Esophagus mucosa (tissue), 1 donor: ENCODE results near the gene EDN3. TPM values are rescaled to one million over a fixed set of nuclear protein-coding genes. Genes with fewer than 3 reads are reported as not detected.
A peak's percentile ranks its signal among the peaks of the same experiment; 100 is the strongest.

Source experiments
- ATAC-seq: fragments of 200-7000 bp; cut with Tn5 transposase; one replicate; pipeline ENCODE4 v1.9.1; 2020
- total RNA-seq: library from RNA; stranded (reverse); gene quantifications from one replicate; pipeline ENCODE4 v1.2.4, GENCODE V29; 2023
- donor health status: DM: yes; HTN: yes; CAD: no.

The EDN3 gene, protein sequence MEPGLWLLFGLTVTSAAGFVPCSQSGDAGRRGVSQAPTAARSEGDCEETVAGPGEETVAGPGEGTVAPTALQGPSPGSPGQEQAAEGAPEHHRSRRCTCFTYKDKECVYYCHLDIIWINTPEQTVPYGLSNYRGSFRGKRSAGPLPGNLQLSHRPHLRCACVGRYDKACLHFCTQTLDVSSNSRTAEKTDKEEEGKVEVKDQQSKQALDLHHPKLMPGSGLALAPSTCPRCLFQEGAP
- total RNA-seq = 5.9 TPM

DNA sequence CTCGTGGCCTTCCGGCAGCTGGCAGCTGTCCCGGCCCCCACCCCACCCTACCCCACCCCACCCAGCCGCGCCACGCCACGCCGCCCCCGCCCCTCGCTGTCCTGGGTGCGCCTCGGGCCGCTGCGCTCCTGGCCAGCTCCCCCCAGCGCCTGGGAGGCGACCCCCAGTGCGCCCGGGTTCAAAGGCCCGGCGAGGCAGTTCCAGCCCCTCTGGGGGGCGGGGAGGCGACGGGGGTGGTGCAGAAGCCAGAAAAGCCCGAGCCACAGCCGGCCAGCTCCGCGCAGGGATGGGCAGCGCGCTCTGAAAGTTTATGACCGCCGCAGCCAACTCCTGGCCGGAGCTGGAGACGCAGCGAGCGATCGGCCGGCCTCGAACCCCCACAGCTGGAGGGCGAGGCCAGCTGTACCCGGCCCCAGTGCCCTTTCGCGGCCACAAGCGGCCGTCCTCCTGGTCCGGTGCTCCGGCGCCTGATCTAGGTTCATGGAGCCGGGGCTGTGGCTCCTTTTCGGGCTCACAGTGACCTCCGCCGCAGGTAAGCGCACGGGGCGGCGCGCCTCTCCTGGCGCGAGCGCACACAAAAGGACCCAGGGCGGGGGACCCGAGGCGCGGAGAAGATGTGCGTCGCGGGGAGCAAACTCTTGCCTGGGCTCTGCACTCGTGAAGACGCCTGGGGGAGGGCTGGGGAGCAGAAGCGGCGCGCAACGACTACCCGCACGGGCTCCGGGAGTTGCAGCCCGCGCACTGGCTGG, at the start of gene EDN3:
EDN3 (plus strand) TSS at position 279 of the 749 bp plus-strand sequence; CDS start at position 481, 202 bp downstream.
- ATAC-seq = peak; percentile 27

DNA sequence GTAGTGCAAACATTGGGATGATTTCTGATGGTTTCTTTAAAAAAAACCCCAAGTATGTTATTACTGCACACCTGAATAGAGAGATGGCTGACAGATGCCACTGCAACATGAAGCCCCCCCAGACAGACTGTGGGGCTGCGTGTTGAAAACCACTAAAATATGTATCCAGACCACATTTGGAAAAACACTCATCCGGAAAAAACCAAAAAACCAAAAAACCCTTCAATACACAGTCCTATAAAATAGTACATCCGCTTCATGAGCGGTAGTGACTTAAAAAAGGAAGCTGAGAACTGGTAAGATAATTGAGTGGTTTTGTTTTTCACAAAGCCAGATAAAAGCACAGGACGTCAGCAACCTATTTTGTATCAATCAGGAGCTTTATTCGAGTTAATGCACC, 47.1 kb upstream of the EDN3 start:
- ATAC-seq = no peak

DNA sequence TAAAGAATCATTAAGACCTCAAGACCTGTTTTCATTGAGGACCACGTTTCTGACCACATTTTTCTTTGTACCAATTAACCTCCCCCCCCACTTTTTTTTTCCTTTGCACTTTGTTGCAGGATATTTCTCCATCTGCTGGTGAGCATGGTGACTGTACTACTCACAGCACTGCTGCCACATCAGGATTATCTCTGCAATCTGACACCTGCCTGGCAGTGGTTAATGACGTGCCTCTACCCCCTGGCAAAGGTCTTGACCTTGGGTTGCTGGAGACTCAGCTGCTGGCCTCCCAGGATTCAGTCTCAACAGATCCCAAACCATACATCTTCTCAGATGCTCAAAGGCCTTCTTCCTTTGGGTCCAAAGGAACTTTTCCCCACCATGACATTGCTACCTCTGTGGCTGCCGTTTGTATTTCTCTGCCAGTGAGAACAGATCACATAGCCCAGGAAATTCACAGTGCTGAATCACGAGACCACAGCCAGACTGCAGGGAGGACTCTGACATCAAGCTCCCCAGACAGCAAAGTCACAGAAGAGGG, 46.6 kb upstream of the EDN3 start:
- no peak for ATAC-seq

DNA sequence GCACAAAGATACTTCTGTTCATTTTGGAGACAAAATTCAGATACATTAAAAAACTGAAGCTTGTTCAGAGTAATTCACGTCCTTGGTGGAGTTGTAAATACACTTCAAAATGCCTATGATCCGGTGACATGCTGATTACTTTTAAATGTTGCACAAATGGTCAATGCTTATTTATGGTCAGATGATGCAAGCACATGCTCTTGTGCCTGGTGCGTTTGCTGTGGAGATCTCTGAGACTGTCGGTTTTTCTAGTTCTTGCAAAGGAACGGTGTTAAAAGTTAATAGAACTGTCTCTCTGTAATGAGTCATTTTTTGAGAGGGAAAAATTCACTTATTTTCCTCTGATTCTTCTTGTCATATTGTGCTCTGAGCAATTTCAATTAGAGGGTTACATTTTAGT, 45.2 kb upstream of the EDN3 start:
- no peak for ATAC-seq

DNA sequence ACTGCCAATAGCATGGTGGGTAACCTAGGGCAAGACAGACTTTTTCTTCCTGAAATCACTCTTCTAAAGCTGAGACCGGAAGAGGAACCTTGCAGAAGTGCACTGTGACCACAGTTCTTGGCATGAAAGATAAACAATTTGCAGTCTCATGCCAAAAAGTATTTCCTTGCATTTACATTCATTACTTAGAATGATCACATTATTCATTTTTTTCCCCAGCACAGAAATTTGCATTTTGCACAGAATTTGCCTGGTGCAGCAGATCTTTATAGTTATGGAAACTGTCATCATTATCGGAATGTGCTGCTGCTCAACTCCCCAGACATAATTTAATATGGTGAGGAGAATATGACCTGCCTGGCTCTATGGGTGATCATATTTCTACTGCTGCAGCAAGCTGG, 42.2 kb upstream of the EDN3 start:
- ATAC-seq = no peak

DNA sequence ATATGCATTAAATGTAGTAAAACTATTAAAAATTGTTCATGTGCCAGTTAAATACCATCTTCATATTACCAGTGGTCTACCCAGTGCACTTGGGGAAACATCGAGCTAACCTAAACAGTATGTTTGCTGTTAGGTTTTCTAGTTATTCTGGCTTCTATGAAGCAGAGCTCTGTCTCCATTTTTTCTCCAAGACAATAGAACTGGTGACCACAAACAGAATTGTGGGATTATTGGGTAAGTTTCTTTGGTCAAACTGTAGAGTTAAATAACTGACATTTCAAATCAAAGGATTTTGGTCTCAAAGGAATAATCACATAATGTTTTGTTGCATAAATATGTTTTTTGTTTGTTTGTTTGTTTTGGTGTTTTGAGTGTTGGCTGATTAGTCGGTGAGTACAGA, 40.5 kb upstream of the EDN3 start:
- ATAC-seq = no peak

DNA sequence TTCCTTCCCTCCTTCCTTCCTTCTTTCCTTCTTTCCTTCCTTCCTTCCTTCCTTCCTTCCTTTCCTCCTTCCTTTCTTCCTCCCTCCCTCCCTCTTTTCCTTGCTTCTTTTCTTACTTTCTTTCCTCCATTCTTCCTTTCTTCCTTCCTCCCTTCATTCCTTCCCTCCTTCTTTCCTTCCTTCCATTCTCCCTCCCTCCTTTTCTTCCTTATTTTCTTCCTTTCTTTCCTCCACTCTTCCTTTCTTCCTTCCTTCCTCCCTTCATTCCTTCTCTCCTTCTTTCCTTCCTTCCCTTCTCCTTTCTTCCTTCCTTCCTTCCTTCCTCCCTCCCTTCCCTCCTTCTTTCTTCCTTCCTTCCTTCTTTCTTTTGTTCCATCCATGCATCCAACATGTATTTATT, 35.1 kb upstream of the EDN3 start:
- ATAC-seq = no peak

DNA sequence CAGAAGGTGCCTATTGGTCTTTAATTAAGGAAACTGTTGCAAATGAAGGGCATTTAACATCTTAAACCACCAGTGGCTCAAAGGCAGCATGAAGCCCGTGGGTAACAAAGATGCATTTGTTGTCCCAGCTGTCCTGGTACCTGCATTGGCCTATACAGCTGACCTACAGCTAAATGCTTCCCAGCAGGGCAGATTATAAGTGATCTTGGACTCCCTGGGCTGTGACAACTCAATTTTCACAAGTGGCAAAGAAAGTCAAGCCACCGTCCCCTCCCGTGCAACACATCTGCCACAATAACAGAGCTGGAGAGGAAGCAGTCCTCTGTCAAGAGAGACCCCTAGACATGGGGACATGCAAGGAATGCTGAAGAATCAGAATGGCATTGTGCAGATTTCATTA, 31.5 kb upstream of the EDN3 start:
- no peak for ATAC-seq

DNA sequence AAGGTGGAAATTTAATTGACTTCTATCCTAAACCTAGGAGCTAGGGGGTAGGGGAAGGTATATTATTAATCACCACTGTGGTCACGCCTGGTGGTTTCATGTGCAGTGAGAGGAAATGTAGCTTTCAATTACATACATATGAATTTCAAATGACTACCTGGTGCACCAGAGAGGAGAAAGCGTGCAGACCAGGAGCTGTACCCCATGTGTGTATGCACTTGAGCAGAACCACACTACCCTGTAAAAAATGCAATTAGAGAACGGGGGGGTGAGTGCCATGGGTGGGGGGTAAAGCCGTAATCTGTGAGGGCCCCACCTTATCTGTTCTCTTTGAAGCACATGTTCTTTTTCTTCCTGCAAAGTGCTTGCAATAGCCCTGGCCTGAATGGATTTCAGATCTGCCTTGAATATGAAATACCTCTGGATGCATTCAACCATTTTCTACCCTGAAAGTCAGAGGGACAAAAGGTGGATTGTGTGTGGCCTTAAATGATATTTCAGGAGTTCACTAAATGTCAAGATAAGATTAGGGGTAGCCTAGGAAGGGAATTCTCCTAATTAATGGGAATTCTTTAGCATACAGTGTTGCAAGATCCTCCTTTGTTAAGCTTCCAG, 30.9 kb upstream of the EDN3 start:
- no peak for ATAC-seq

DNA sequence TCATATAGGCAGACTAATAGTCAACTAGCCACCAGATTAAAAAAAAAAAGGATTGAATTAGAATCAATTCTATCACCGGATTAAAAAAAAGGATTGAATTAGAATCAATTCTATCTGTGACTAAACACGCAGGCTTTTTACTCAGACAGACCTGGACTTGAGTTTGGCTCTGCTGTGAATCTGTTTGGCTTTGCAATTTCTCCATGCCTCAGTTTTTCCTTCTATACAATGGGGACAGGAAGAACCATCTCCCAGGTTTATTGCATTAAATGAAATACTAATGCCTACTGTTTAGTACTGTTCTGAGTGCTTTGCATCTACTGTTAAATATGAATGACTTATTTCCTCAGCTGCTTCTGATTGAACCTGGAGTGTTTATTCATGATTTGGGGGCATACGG, 30.0 kb upstream of the EDN3 start:
- no peak for ATAC-seq

DNA sequence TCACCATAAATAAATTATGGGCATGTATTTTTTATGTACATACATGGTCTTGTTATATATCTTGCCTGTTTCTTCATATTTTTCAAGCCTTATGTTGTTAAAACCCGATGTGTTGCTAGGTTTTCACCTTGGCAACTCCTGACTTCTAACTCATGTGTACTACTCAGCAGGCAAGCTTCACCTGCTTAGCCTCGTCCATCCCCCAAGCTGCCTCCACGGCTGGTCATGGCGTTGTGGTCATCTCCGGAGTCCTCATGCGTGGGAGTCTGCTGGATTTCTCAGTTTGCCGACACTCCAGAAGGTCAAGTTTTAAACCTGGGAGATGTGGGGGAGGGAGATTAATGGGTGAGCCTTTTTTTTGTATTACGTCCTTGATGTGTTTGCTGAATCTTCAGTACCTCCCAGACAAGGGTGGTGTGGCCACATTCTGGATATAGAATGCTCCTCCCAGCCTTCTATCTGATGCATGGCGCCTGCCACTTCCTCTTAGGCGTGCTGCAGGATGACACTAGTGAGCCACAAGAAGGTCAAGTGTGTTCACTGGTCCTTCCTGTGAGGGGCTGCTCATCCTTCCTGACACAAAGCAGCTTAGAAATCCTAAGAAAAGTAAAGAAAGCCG, 26.6 kb upstream of the EDN3 start:
- no peak for ATAC-seq

DNA sequence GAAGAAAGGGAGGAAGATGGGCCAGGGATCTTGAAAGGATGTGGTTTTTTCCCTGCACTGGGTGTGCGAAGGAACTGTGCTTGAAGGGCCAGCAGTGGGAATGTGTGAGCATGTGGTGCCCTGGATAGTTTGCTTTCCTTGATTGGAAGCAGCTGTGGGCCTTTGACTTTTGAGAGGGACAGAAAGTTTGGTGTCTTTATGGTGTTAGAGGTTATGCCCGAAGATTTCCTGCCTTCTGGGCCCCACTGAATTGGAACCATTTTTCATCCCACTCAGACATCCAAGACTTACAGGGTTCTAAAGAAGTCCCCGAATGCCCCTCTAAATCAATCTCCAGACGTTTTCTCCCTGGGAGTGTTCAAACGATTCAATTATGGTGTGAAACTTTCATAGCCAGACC, 23.5 kb upstream of the EDN3 start:
- no peak for ATAC-seq

DNA sequence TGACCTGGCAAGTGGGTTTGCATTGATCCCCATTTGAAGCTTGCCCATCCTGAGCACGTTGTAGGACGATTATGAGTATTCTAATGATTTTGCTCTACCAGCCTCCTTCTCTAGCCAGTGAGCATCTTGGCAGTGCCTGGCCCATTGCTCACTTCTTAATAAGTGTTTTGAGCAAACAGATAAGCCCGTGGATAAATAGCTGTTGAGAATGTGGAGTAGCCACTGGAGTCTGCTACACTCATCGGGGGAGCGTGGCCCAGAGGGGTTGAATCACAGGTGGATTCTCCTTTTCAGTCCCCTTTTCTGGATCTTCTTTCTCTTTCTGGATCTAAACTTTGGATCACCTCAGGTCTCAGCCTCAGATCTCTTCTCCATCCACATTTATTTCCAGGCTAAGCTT, 15.9 kb upstream of the EDN3 start:
- no peak for ATAC-seq

DNA sequence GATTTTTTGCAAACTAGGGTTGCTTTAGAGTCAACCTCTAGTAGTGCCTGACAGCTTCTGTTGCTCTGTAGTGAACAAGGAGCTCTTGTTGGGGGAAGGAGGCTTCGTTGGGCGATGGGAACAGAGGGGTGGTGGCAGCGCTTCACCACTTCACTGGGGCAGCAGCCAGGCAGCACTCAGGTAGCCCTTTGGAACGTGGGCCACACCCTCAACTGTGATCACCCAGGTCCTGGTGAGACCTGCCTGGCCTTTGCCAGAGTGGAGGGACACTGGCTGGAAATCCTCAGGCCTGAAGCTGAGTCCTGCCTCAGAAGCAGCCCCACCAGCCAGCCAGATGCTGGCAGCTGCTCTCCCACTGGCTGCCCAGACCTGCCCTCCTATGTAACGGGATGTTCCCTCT, 10.4 kb upstream of the EDN3 start:
- no peak for ATAC-seq

DNA sequence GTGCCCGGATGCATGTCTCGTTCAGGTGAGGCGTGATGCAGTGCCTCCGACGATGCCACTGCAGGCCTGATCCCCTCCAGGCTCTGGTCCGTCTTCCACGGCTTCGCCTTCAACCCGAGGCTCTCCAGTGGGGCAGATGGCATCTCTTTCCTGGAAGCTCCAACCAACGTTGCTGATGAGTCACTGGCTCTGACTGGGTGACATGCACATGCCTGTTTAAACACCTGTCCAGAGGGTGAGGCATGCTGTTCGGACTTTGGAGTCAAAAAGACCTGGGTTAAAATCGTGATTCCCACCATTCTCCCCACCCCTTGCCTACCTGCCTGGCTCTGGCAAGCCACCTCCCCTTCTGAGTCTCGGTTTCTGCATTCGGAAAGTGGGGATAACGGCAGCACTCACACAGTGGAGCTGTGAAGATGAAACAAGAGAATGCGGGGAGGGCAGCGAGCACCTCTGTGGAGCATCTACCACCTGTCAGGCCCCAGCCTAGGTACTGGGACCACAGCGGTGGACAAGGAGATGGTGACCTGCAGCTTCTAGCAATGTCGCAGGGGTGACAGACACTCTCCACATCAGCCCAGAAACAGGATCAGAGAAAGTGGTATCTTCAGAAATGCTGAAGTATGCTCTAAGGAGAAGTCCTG, 8.5 kb upstream of the EDN3 start:
- peak; percentile 71 for ATAC-seq

DNA sequence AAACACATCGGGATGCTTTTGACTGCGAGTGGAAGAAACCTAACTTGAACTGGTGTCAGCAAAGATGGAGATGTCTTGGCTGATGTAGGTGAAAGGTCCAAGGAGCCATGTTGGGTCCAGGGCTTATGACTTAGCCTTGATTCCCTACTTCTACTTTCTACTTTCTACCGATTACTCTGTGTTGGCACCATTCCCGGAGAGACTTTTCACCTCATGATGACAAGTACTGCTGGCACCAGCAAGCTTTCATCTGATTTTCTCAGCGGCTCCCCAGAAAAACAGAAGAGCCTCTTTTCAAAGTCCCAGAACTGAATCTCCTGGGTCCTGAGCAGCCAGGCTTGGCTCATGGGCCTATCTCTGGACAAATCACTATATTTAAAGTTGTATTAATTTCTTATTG, 4.9 kb upstream of the EDN3 start:
- ATAC-seq = no peak

DNA sequence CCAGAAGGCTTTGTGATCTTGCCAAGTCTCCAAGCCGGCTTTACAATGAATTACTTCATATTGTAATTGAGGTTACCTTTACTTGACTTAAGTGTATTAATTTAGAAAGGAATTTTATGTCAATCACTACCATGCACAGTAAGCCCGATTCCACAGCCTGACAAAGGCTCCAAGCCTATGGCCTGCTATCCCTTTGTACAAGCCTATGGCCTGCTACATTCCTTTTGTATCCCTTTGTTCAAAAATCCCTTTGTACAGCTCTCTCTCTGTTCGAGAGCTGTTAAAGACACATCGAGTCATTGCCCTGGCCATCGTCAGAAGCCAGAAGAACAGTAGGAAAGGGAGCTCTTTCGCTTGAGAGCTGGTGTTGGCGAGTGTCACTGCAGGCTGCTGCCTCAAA, 2.7 kb upstream of the EDN3 start:
- ATAC-seq = no peak

DNA sequence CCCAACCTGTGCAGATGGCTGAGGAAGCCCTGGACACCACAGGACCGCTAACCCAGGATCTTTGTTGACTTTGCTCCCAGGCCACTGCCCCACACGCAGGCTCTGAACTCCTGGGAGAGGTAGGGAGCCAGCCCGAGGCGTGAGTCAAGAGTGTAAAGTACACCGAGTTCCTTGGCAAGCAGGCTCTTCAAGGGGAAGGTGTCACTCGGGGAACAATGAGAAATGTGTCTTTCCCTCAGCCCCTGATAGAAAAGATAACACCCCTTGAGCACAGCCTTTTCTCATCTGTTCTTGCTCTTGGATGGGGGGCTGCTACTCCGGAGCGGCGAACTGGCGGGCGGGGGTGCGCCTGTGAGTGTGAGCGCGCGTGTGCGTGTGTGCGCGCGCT, 472 bp upstream of the EDN3 start:
- ATAC-seq = peak; percentile 71

DNA sequence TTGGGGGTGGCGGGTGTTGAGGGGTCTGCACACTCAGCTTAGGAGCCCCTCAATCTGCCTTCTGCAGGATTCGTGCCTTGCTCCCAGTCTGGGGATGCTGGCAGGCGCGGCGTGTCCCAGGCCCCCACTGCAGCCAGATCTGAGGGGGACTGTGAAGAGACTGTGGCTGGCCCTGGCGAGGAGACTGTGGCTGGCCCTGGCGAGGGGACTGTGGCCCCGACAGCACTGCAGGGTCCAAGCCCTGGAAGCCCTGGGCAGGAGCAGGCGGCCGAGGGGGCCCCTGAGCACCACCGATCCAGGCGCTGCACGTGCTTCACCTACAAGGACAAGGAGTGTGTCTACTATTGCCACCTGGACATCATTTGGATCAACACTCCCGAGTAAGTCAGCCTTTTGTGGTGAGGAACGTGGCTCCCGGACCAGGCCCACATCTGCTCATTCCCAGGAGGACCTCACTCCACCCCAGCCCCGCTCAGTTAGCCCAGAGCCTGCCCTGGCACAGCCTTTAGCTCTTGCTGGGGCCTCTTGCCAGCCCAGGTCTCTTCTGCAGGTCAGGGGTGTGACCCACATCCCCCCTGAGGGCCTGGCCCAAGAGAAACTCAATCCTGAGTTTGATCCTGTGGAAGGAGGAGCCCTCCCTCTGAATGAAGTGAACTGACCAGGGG, 1.1 kb downstream of the EDN3 start:
- ATAC-seq = no peak

DNA sequence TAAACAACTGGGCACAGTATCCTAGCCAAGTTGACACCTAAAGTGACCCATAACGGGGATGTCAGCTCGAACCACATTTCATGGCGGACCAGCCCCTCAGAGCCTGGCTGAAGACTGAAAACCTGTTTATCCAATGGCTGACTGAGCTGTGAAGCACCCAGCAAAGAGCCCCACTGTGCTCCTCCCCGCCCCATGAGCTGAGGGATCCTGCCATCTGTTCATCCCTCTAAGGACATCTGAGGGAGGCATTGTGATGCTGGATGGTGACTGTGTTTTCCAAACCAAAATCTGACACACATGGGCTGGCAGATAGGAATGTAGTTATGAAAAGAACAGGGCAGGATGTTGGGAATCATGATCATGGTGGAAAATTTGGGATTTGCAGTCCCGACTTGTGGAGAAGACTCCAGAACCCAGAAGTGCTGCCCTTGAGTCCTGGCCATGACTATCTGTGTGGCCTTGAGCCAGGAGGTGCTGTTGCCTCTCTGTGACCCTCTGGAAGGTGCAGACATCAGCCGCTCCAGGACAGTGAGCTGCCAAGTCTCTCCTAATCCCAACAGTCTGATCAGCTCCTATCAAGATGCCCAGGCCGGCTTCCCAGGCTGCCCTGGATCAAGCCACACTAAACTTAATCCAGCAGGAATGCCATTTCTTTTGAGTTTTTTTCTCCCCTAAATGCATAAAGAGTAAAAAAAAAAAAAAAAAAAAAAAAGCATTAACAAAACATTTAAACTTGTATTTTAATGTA, 5.7 kb downstream of the EDN3 start:
- no peak for ATAC-seq

DNA sequence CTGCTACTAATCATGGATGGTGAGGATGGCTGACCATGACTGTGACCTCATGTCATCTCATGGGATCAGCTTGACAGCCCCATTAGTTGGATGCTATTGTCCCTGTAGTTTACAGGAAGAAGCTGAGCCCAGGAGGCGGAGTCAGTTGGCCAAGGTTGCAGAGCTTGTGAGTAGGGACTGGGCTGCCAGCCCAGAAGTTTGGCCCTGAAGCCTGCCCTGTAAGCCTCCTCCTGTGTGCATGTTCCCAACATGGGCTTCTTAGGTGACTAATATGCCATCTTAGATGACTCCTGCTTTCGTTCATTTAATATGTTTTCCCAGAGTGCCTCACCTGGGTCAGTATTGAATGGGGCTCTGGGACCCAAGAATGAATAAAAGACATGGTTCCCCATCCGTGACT, 6.9 kb downstream of the EDN3 start:
- peak; percentile 87 for ATAC-seq
